ENCODE measurements around the gene BCL7A.
A peak's percentile ranks its signal among the peaks of the same experiment; 100 is the strongest.

BCL7A gene

DNA sequence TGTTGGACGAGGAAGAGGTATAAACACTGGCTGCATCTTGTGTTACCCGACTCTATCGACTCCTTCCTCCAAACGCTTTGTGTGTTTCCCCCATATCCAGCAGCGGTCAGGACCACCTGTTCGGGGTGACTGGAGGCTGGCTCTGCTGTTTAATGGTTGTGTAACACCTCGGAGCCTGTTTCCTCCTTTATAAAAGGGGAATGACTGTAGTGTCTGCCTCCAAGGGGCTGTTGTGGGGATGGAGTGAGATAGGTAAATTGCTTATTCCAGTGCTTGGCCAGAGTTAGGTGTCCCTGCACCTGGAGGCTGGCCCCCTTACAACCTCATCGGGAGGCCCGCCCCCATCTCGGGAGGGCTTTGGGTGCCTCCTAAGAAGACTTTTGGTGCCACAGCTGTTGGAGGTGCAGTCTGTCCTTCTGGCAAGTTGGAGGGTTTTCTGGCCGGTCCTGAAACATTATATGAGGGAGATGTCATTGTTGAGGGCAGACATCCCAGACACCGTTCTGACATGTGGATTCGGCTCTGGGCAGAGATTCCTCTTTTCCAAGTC, 57.9 kb downstream of the BCL7A start:
- DNase-seq: no peak

DNA sequence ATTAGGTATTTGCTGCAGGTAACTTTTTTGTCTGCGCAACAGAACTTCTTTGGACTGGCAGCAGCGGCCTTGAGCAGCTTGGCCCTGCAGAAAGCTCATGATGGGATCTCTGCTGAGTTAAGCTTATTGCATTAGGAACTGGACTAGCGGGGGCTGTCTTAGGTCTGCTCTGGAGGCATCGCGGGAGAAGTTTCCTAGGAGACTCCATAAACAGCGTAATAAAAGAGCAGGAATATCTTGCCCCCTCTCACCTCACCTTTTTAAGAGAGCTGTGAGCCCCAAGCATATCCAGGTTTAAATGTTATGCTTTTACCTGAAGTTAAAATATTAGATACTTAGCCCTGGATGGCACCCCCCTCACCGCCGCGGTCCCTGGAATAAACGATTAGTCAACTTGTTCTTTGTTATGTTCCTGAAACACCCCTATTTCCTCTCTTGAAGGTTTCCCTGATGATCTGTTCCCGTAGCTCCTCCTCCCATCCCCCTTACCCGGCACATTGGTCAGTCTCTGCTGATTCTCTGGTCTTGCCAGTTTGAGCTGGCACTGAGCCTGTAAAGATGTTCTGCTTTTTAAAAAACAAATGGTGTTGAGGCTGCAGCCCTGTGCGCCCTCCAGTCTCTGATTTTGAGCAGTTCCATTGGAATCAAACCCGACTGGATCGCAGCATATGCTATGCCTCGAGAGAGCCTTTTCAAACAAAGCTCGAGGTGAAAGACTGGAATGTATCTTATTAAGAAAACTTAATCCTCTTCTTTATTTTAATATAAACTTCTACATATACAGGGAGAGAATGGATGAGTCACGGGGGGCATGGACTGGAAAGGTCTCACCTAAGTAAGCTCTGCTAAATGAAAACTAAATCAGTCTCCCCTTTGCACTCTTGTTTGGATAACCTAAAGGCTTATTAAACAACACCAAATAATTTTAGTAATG, 58.7 kb downstream of the BCL7A start:
- DNase-seq: no peak

DNA sequence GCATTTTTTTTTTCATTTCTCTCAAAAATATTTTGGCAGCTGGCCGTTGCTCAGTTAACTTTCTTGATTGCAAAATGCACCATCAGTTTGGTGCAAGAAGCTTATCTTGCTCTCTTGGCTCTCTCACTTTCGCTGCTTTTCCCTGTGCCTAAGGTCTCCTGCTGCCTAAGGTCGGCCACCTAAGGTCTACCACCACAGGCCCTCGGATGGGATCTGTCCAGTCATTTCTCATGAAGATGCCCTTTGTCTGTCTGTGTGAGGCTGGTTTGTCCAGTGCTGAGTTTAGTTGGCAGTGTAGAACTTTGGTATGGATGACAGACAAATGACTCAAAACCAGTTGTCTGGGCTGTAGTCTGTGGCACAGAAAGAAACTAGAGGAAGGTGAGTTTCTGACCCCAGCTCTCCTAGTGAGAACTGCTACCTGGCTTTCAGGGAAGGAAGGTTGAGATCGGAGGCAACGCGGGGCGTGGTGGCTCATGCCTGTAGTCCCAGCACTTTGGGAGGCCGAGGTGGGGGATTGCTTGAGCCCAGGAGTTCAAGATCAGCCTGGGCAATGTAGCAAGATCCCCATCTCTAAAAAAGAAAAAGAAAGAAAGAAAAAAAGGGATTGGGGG, 59.5 kb downstream of the BCL7A start:
- no peak for DNase-seq

DNA sequence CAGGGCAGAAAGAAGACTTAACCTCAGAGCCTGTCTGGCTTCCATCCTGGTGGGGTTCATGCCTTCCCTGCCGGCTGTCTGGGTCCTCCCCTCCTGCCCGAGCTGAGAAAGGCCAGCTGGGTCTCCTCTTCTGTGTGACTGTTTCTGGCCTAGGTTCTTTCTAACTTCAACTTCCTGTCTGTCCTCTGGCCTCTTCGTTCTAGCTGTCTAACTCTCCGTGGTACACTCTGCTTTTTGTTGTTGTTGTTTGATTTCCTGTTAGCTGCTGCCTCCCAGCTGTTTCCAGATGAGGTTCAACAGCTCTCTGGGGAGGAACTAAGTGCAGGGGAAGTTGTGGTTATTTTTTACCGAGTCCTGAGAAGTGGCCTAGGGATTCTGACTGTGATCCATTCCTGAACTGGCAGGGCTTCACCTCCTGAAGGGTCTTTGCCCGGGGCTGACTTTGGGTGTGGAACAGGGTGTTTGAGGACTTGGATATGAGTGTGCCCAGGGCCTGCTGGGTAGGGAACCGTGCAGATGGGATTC, 60.1 kb downstream of the BCL7A start:
- DNase-seq: peak; percentile 22

DNA sequence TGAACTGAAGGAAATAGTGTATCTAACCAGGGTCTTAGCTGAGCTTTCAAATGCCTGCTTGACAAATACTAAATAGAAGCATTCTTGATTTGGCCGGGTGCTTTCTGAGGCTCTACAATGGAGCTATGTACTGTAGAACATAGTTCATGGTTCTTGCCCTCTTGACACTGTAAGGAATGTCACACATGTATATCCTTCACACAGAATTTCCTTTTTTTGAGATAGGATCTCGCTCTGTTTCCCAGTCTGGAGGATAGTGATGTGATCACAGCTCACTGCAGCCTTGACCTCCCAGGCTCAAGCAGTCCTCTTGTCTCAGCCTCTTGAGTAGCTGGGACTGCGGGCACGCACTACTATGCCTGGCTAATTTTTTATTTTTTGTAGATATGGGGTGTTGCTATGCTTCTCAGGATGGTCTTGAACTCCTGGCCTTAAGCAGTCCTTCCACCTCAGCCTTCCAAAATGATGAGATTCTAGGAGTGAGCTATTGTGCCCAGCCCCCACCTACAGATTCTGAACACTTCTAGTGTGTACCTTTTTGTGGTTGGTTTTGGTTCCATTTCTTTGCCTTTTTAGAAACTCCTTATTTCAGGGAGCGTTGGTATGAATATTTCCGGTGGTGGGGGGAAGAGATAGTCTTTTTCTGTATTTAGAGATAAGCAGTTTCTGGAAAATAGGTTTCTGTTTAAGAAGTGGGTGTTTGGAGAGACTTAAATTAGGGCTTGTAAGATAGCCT, 61.1 kb downstream of the BCL7A start:
- no peak for DNase-seq

DNA sequence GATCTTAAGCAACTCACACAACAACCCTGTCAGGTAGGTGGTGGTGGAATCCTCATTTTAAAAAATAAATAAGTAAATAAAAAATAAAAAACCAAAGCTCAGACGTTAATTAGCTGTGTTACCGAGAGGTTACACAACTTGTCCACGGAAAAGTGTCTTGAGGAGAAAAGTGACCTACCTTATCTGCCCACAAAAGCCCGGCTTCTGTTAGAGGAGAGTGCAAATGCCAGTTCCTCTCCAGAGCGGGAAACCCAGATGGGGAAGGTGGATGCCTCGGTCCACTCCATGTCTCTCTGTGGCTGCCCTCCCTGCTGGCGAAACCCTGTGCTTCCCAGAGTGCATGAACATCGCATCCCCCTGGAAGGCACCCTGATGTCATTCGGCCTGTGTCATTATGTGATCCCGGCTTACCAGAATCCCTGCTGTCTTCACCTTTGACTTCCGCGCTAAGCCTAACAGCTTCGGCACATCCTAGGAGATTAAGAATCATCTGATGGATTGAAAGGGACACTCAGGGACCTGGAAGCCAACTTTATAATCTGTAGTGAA, 63.2 kb downstream of the BCL7A start:
- no peak for DNase-seq

DNA sequence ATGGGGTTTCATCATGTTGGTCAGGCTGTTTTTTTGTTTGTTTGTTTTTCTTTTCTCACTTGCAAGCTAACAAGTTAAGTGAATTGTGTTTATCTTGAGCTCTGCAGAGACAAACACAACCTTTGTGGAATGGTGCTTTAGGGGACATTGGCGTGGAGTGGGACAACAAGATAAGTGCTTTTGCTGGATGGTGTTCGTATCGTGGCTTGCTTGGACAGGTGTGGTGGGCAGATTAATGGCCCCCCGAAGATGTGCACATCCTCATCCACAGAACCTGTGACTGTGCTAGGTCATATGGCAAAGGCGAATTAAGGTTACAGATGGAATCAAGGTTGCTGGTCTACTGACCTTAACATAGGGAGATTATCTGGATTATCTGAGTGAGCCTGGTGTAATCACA, 63.9 kb downstream of the BCL7A start:
- DNase-seq: no peak

DNA sequence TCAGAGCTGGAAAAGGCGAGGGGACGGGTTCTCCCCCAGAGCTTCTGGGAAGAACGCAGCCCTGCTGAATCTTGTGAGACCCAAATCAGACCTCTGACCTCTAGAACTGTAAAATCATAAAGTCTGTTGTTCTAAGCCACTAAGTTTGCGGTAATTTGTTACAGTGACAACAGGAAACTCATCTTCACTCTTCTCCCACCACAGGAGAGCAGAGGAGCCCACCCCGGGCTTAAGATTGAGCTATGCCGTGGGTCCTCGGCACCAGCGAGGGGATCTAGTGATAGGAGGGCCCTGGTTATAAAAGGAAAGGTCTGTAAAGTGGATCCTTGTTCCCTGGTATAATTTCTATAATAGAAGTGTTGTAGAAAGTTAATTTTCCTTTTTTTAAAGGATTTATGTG, 64.4 kb downstream of the BCL7A start:
- no peak for DNase-seq

DNA sequence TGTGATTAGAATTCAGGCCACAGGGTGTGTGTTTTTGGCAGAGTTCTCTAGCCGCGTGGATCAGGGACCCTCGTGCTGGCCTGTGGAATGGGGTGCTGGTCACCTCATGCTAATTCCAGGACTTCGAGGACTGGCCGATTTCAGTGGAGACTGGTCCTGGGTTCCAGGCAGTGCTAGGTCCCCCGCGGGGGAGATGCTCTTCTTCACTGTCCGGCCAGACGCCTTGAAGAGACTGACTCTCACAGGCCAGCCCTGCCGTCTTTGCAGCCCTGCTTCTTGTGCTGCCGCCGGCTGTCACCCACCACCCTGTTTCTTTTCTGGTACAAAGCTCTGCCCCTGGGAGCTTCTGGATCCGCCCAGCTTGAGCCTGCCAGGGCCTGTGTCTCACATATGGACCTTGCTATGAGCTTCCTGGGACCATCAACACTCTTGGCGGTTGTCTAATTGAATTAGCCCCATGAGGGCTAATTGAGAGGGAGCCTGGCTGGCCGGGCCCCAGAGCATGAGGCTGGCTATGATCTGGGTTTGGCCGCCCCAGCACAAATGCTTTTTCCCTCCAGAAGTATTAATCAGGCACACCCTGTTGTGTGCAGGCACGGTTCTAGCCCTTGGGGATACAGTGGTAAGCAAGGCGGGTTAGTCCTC, 65.1 kb downstream of the BCL7A start:
- no peak for DNase-seq

DNA sequence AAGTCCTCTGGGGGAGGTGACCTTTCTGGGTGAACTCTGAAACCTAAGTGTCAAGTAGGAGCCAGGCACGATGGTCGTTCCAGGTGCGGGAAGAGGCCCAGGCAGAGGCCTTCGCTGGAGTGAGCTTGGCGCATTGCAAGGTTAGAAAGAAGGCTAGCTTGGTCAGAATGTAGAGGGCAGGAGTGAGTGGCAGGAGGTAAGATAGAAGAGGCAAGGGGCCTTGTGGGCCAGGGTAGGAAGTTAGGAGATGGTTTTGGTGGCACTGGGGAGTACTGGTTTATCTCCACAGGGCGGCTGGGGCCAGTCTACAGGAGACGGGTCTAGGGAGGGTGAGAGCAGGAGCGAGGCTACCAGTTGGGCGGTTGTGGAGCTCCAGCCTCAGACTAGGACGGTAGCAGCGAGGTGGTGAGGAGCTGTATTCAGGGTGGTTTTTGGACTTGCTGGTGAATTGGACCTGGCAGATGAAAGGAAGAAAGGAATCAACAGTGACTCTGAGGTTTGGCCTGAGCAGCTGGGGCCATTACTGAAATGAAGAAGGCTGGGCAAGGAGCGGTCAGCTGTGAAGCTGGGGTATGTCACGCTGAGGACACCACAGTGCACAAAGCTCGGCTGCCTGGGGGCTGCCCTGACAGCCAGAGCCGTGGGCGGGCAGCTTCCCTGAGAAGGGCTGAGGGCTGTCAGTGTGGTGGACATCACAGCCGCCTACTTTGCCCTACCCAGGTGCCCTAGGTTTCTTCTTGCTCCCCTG, 65.9 kb downstream of the BCL7A start:
- DNase-seq: no peak

DNA sequence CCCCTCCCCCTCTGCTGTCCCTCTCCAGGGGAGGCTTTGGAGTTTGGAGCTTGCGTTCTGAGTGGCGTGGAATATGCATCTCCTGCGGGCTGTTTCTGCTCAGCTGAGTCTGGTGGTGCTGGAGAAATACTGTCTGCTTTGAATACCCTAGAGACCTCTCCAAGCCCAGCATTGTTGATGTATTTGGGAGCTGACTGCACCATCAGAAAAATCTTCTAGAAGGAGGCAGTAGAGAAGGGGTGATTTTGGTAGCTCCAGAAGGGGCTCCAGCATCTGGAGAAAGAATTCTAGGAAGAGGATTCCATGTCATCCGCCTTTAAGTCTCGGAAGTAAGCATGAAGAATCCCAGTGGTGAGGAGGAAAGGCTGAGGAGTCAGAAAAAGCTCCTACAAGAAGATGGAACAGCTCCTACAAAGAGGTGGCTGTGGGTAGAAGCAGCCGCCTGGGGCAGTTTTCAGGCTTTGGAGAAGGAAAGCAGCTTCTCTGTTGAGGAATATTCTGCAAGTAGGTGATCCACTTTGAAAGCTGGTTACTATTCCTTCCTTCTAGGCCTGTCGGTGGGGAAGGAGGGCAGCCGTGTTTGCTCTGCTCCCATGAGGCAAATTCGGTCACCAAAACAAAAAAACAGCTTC, 66.6 kb downstream of the BCL7A start:
- no peak for DNase-seq

DNA sequence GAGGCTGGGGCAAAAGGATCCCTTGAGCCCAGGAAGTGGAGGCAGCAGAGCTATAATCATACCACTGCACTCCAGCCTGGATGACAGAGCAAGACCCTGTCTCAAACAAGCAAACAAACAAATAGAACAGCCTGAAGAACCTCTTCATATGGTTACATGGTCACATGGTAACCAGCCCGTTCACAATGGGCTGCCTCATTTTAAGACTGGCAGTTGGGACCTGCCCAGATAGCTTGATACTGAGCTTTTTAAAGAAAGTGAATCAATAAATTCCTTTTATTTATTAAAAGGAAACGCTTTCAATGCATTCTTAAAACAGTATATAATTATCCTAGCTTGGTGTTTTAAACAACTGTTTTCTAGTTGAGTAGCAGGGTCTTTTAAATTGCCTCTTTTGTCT, 67.4 kb downstream of the BCL7A start:
- no peak for DNase-seq

DNA sequence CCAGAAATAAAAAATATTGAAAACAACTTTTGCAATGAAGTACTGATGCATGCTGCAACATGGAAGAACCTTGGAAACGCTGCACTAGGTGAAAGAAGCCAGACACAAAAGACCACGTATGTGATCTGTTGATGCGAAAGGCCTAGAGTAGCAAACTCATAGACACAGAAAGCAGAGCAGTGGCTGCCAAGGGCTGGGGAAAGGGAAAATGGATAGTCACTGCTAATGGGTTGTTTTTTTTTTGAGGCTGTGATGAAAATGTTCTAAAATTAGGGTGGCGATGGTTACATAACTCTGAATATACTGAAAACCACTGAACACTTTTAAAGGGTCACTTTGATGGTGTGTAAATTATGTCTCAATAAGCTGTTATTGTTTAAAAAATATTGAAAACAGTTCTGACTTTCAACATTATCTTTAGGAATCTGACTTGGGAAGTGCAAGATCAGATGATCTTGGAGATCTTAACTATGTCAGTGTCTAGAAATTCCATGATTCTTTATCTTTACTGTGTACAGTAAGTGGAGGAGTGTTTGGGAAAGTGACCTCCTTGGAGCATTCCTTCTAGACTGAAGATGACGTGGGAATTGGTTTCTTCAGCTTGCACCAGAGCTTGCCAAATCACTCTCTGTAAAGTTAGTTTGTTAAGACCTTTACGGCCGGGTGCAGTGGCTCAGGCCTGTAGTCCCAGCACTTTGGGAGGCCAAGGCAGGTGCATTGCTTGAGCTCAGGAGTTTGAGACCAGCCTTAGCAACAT, 69.3 kb downstream of the BCL7A start:
- DNase-seq: no peak

DNA sequence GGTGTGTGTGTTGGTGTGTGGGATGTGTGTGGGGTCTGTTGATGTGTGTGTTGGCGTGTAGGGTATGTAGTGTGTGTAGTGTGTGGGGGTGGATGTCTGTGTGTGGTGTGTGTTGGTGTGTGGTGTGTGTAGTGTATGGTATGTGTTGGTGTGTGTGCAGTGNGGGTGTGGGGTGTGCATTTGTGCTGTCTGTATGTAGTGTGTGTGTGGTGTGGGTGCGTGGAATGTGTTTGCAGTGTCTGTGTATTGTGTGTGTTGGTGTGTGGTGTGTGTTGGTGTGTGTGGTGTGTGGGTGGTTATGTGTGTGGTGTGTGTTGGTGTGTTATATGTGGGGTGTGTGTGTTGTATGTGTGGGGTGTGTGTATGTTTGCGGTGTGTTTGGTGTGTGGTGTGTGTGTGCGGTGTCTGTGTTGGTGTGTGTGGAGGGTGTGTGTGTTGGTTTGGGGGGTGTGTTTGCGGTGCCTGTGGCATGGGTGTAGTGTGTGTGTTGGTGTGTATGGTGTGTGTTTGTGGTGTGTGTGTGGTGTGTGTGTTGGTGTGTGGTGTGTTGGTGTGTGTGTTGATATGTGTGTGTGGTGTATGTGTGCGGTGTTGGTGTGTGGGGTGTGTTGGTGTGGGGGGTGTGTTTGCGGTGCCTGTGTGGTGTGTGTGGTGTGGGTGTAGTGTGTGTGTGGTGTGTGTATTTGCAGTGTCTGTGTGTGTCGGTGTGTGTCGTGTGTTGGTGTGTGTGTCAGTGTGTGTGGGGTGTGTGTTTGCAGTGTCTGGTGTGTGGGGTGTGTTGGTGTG, 71.6 kb downstream of the BCL7A start:
- DNase-seq: no peak

DNA sequence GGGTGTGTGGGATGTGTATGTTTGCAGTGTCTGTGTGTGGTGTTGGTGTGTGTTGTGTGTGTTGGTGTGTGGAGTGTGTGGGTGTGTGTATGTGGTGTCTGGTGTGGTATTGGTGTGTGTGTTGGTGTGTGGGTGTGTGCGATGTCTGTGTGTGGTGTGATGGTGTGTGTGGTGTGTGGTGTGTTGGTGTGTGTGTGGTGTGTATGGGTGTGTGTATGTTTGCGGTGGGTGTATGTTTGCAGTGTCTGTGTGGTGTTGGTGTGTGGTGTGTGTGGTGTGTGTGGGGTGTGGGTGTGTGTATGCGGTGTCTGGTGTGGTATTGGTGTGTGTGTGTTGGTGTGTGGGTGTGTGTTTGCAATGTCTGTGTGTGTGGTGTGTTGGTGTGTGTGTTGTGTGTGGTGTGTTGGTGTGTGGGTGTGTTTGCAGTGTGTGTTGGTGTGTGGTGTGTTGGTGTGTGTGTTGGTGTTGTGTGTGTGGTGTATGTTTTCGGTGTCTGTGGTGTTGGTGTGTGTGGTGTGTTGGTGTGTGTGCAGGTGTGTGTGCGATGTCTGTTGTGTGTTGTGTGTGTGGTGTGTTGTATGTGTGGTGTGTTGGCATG, 72.6 kb downstream of the BCL7A start:
- no peak for DNase-seq

DNA sequence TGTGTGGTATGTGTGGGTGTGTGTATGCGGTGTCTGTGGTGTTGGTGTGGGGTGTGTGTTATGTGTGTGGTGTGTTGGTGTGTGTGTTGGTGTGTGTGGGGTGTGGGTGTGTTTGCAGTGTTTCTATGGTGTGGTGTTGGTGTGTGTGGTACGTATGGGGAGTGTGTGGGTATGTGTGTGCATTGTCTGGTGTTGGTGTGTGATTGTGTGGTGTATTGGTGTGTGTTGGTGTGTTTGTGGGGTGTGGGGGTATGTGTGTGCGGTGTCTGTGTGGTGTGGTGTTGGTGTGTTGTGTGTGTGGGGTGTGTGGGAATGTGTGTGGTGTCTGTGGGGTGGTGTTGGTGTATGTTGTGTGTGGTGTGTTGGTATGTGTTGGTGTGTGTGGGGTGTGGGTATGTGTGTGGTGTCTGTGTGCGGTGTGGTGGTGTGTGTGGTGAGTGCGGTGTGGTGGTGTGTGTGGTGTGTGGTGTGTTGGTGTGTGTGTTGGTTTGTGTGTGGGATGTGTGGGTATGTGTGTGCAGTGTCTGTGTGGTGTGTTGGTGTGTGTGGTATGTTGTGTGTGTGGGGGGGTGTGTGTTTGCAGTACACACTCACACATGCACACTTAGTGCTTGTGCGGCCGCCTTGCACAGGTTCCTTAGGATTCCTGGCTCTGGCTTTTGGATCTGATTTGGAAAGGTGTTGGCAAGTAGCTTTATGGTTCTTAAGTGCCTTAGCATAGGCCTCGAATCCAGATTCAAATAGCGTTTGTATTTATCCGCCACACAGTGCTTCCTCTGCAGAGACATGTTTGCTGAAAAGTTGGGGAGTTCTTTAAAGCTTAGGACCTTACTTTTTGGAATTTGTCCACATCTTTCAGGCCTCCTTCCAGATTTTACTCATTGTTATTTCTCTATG, 73.3 kb downstream of the BCL7A start:
- DNase-seq: no peak

DNA sequence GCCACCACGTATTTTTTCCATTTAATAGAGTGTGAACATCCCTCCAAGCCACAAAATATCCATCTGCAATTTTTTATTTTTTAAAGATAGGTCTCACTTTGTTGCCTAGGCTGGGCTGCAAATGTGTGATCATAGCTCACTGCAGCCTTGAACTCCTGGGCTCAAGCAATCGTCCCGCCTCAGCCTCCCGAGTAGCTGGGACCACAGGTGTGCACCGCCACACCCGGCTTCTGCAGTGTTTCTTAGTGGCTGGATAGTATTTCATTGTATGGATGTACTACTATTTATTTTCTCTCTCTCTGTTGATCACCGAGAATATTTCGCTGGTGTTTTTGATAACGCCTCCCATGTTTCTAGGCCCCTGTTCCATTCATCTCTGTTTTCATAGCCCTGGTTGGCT, 74.3 kb downstream of the BCL7A start:
- no peak for DNase-seq

DNA sequence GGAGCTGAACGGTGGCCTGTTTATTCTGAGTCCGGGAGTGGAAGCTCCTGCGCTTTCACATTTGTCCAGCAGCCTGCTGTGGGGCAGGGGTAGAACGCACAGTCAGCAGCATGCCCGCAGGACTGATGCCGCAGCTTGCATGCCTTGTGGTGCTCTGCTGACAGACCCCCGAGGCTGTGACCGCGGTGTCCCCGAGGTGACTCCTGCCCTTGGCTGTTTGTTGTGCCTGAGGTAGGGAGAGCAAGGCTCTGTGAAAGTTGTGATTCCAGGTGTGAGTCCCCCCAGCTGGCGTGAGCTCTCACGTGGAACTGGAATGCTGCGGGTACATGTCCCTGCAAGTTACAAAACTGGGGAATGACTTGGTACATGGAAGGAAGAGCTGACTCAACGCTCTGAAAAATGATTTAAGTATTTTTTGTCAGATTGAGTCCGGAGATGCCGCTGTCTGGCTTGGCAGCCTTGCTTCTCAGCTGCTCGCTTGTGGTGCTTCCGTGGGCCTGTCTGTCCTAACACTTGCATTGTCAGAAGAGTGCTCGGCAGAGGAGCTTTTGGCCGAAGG, 75.0 kb downstream of the BCL7A start:
- no peak for DNase-seq
